ENCODE data around the gene TMEM169. TPM values are rescaled to one million over a fixed set of nuclear protein-coding genes. Genes with fewer than 3 reads are reported as not detected.
A peak's percentile ranks its signal among the peaks of the same experiment; 100 is the strongest.

TMEM169 gene
- total RNA-seq, 1 donor from 2014 or later = 21.7 TPM

- DNase-seq = no peak
Observed at GRCh38 chr2:216107760-216108159, 26.0 kb downstream of the TMEM169 start.

- no peak for DNase-seq
Observed at GRCh38 chr2:216108310-216108966, 26.7 kb downstream of the TMEM169 start.

- DNase-seq = peak; percentile 86
Observed at GRCh38 chr2:216108967-216109921, 27.5 kb downstream of the TMEM169 start, which contains the start of gene XRCC5. XRCC5 (plus strand) TSS chr2:216109348; CDS start chr2:216109437, 89 bp downstream.

GRCh38 chr2:216109962-216110614 lies 28.4 kb downstream of the TMEM169 start:
- DNase-seq = no peak

- no peak for DNase-seq
Observed at GRCh38 chr2:216110620-216111019, 28.9 kb downstream of the TMEM169 start.

- no peak for DNase-seq
Observed at GRCh38 chr2:216111122-216111521, 29.4 kb downstream of the TMEM169 start.

- no peak for DNase-seq
Observed at GRCh38 chr2:216112926-216113325, 31.2 kb downstream of the TMEM169 start.

GRCh38 chr2:216113572-216113971 lies 31.9 kb downstream of the TMEM169 start:
- DNase-seq = no peak

- no peak for DNase-seq
Observed at GRCh38 chr2:216114382-216114713, 32.6 kb downstream of the TMEM169 start.

GRCh38 chr2:216114714-216115531 lies 33.2 kb downstream of the TMEM169 start:
- DNase-seq = peak; percentile 82

- no peak for DNase-seq
Observed at GRCh38 chr2:216116418-216116817, 34.7 kb downstream of the TMEM169 start.

- no peak for DNase-seq
Observed at GRCh38 chr2:216117561-216118340, 36.0 kb downstream of the TMEM169 start.

GRCh38 chr2:216118474-216118873 lies 36.8 kb downstream of the TMEM169 start:
- no peak for DNase-seq

GRCh38 chr2:216119146-216119545 lies 37.4 kb downstream of the TMEM169 start:
- DNase-seq = no peak

GRCh38 chr2:216119986-216120385 lies 38.3 kb downstream of the TMEM169 start:
- DNase-seq = no peak

GRCh38 chr2:216121255-216121654 lies 39.5 kb downstream of the TMEM169 start:
- DNase-seq = no peak

GRCh38 chr2:216126943-216127342 lies 45.2 kb downstream of the TMEM169 start:
- no peak for DNase-seq

- DNase-seq = no peak
Observed at GRCh38 chr2:216130346-216130971, 48.7 kb downstream of the TMEM169 start.

- DNase-seq = no peak
Observed at GRCh38 chr2:216131175-216131926, 49.6 kb downstream of the TMEM169 start.

GRCh38 chr2:216132585-216132984 lies 50.9 kb downstream of the TMEM169 start:
- DNase-seq = no peak

All from occipital lobe (tissue), 2 donors.